Measurements from ENCODE around the gene PKD1L1.
A peak's percentile ranks its signal among the peaks of the same experiment; 100 is the strongest.
"Not testable (repeated sequence)": the region's sequence is repeated elsewhere in the genome, so short reads cannot be mapped to it uniquely, and the experiment has no call there.

Gene PKD1L1

GRCh38 chr7:47957156-47957555 lies 8.9 kb upstream of the PKD1L1 start:
- no peak for DNase-seq

DNA sequence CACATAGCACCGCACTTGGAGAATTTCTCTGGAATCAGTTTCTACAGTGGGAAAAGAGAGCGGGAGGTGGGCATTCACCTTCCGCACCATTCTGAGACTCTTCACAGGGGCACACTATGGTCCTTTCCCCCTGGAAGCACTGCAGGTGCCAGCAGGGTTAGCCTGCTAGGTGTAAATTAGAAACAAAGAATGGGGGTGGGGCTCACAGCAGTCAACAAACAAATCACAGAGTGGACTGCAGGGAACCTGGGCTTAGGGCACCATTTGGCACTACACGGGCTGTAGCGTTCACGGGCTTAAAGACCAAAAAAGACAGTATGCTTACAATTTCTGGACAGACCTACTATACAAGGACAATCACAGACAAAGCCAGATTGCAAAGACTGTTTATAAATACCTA lies 8.0 kb upstream of the PKD1L1 start:
- no peak for DNase-seq

DNA sequence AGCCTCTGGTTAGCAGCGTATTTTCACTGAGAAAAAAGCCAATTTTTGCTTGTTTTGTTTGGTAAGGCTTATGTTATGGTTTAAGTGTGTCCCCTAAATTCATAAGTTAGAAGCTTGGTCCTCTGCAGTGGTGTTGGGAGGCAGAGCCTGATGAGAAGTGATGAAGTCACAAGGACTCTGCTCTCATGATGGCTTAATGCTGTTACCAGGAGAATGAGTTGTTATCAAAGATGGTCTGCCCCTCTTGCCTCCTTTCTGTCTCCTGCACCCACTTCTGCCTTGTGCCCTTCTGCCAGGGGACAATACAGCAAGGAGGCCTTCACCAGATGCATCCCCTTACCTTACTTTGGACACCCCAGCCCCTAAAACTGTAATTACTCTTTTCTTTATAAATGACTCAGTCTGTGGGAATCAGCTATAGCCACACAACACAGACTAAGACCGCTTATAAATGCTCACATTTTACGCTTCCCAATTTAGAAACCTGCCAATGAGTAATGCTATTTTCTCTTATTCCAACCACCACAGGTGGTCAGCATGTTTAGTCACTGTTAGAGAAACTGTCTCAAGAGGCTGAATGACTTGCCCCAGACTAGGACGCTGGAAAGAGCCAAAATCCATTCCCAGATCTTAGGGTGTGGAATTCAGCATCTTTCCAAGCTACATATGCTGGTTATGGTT lies 6.1 kb upstream of the PKD1L1 start:
- DNase-seq, result no peak

DNA sequence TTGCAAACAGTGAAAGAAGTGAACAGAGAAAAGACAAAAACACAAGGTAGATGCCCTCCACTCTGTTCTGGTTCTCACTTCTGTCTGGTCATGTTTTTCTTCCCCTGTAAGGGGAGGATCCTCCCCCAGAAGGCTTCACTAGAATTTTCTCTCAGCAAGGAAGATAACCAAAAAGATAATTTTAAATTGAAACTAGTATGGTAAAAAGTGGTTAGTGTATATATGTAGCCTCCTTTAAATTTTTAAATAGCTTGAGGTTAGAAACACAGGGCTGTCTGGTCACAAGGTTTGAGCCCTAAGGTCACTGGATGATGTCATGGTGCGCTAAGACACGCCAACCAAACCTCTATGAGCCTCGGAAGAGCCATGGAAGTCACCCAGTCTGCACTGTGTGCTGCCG lies 5.6 kb upstream of the PKD1L1 start:
- no peak for DNase-seq

DNA sequence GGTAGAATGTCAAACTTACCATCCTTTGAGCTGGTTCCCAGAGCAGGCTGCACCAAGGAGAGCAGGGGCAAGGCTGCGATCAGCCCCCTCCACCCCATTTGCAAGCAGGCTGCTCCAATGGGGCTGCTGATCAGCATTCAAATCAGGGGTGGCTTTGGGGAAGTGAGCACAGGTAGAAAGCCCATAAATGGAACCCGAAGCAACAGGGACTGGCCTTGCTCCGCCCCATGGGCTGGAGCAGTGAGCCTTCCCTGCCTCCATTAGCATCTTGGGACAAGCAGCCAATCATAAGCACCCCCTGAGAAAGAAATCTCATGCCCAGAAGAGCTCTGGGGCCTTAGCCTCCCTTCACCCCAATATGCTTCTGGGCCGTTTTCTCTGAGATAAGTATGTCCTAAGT lies 4.0 kb upstream of the PKD1L1 start:
- DNase-seq, result no peak

DNA sequence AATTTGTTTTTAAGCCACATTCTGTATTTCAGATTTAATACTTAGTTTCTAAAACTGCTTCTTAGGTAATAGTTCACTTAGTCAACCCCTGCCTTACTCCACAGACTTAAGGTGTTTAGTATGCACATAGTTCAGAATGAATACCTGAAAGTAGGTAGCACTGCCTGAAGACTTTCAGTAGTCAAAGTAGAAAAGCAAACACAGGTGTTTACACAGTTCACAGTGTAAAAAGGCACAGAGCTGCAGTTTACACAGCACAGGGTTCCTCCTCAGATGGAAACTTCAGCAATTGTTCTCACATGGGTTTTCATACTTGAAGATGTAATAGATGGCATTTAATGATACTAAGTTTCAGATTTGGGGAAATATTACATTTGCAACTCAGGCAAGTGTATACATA lies 3.1 kb upstream of the PKD1L1 start:
- no peak for DNase-seq

DNA sequence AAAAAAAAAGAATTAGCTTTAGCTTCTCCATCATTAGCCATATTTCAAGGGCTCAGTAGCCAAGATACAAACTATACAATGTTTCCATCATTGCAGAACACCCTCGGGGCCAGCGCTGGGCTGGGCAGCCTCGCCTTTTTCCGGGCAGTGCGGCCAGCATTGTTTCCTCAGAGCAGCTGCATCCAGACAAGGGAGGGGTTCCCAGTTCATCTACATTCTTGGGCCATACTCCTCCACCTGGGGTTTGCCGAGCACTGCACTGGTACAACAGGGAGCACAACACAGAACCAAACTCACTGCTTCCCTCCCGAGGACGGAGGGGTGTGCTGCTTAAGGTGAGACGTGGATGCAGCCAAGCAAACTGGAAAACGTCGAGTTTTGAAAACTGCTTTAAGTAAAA lies 2.4 kb upstream of the PKD1L1 start:
- no peak for DNase-seq

DNA sequence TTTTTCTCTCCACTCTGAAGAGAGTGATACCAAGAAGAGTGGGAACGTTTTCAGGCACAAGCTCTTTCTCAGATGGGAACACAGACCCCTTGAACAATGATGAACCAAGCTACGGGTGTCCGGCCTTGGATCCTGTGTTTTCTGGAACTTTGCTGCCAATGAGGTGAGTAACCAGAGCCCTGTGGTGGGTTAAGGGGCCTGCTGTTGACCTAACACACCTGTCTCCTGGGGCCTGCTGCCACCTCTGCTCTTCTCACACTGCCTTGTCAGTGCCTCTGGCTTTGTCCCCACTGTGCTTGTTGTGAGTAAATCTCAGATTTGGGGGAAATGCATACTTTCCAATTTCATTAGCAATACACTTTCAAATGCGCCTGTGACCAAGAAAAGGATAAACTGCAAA lies 1.4 kb upstream of the PKD1L1 start:
- no peak for DNase-seq

DNA sequence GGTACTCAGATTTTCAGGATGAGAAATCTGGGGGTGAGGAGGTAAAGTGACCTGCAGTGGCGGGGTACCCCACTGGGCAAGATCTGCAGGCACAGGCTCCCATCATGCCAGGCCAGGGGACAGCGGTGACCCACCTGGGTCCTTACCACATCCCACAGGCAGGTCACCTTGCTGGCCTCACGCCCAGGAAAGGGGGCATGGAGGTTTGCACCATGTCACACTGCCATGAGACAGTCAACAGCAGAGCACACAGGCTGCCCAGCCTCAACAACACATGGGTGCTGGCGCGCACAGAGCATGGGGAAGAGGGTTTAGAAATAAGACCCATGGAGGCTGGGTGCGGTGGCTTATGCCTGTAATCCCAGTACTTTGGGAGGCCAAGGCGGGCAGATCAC lies 914 bp downstream of the PKD1L1 start:
- DNase-seq, result no peak

GRCh38 chr7:47946581-47947354 lies 1.5 kb downstream of the PKD1L1 start:
- DNase-seq, result no peak

GRCh38 chr7:47945261-47946015 lies 2.8 kb downstream of the PKD1L1 start:
- DNase-seq, result peak; percentile 70

- no peak for DNase-seq
Observed at GRCh38 chr7:47944536-47945260, 3.6 kb downstream of the PKD1L1 start.

DNA sequence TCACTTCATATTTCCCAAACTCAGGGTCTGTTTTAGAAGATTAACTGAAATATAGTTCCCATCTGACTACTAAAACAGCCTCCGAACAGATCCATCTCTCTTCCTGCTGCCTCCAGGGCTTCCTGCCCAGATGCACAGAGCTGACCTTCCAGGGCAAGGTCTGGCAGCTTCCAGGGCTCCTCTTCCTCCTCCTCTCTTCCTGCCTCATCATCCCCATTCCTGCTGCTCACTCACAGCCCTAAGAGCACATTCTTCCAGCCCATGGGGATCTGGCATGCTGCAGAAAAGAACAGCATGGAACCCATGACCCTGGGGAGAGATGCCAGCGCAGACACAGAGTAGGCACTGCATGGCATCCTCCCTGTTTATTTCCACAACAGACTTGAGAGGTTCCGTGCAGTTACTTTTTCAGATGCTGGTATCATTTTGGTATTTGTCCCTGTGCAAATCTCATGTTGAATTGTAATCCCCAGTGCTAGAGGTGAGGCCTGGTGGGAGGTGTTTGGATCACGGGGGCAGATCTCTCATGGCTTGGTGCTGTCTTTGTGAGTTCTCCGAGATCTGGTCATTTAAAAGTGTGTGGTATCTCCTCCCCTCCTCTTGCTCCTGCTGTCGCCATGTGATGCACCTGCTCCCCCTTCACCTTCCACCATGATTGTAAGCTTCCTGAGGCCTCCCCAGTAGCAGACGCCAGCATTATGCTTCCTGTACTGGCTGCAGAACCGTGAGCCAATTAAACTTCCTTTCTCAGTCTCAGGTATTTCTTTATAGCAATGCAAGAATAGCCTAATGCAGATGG lies 4.4 kb downstream of the PKD1L1 start:
- no peak for DNase-seq

DNA sequence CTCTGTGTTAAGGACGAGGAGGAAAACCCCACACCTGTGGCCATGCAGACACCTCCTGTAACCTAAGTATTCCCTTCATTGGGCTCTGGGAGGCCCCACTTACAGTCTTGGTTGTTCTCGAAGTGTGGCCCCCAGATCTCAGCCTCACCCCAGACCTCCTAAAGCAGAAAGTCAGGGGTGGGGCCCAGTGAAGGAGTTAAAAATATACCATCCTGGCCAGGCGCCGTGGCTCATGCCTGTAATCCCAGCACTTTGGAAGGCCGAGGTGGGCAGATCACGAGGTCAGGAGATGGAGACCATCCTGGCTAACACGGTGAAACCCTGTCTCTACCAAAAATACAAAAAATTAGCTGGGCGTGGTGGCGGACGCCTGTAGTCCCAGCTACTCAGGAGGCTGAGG lies 5.6 kb downstream of the PKD1L1 start:
- not testable (repeated sequence) for DNase-seq

- no peak for DNase-seq
Observed at GRCh38 chr7:47942132-47942531, 6.1 kb downstream of the PKD1L1 start.

DNA sequence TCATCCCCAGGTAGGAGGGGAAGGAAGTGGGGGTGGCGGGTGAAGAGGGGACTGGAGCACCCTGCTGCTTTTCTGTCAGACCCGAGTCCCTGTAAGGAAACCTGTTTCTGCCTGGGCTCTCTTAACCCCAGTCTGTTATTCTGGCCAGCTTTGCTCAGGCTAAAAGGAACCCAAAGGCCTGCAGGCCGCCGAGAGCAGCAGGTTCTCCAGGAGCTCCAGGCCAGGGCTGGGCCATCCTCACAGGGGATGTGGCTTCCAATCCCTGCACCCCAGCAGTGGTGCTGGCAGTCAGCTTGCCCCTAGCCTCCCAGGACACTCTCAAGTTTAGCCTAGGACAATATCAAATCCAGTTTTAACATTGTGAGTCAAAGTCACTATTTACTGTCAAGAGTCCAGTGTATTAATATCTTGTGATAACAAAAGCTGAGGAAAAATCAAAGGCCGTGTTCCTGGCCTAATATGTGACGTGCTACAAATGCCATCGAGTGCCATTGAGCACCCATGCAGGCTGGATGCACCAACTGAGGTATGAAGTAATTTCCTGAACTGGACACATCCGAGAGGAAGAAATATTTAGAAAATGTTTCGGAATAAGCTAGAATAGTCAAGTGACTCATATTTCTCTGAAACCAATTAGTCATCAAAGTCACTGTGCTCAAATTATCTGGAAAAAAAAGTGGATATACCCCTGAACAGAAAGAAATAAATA lies 7.0 kb downstream of the PKD1L1 start:
- no peak for DNase-seq

DNA sequence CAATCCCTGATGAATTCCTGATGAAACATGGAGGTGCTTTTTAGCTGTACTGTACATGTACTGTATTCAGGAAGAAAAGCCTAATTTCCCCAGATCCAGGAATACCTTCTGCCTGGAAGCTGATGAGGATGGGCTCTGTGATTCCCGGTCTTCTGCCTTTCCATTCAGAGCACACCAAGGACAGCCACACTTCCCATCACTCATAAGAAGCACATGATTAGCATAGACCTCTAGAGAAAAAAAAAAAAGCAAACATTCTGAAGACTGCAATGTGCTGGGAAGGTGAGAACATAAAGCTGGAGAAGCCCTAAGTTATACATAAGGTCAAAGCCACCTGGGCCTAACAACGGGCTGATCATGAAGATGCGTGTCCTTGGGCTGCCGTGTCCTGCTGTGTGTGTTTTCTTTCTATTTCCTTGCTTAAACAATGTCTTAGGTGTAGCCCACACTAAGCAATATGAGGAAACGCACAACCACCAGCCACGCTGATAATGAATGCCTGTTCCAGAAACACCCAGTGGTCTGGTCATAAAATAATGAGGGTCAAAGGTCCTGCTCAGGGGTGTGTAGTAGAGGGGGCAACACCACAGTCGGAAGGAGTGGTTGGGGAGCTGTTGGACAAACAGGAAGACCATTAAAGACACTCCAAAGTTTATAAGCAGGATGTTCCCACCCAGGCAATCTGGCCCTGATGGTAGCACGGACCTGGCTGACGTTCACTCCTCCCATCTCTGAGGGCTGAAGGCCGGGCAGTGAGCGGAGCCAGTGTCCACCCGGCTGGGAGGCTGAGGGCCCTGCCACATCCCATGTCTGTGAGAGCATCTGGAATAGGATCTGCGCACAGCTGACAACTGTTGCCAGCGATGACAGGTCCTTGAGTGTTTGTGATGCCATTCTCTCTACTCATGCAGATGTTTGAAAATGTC lies 7.9 kb downstream of the PKD1L1 start:
- DNase-seq, result no peak

DNA sequence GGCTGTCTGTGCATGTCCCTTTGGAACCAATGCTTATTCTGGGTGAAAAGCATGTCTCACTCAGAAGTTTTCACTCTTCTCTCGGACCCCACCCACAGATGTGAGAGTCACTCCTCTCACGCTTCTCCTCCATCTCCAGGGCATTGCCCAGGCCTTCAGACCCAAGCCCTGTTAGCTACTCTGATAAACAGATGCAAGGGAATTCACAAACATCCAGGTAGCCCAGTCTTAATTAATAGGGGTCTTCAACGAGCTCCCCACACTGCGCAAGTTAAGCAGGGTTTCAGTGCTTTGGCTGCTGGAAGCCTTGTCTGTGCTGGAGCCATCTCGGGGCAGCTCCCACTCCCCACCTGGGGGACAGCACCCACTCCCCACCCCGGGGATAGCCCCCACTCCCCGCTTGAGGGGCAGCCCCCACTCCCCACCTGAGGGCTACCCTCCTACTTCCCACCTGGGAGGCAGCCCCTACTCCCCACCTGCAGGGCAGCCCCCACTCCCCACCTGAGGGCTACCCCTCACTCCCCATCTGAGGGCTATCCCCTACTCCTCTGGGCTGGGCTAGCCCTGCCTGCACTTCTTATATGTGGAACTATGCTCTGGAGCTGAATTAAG lies 8.7 kb downstream of the PKD1L1 start:
- DNase-seq, result no peak

- DNase-seq, result no peak
Observed at GRCh38 chr7:47938574-47939165, 9.6 kb downstream of the PKD1L1 start.

Measured in CD4-positive, alpha-beta T cell treated with Interleukin-17A for 1 hour (primary cell).